ENCODE results near the gene DAZL.

DAZL gene

GRCh38 chr3:16596352-16597032, 8.7 kb downstream of the DAZL start:
- peak; percentile 71 for DNase-seq (ENCODE audit: low read depth)
- no peak for TF ChIP-seq CTCF (IDR thresholded peaks at IDR 0.05; ENCODE audit: insufficient read depth, low read depth, low read length, missing control alignments)
- H3K4me3 ChIP-seq (ENCODE audit: low read depth, low read length) = no peak overlapping the region

GRCh38 chr3:16595778-16596177, 9.4 kb downstream of the DAZL start:
- H3K4me3 ChIP-seq (ENCODE audit: low read depth, low read length) = no peak overlapping the region
- no peak for DNase-seq (ENCODE audit: low read depth)
- no peak for TF ChIP-seq CTCF (IDR thresholded peaks at IDR 0.05; ENCODE audit: insufficient read depth, low read depth, low read length, missing control alignments)

GRCh38 chr3:16589867-16590624, 15.2 kb downstream of the DAZL start:
- no peak for TF ChIP-seq CTCF (IDR thresholded peaks at IDR 0.05; ENCODE audit: insufficient read depth, low read depth, low read length, missing control alignments)
- DNase-seq (ENCODE audit: low read depth) = peak; percentile 77
- no peak overlapping the region for H3K4me3 ChIP-seq (ENCODE audit: low read depth, low read length)

GRCh38 chr3:16589120-16589519, 16.1 kb downstream of the DAZL start:
- no peak overlapping the region for H3K4me3 ChIP-seq (ENCODE audit: low read depth, low read length)
- no peak for DNase-seq (ENCODE audit: low read depth)
- TF ChIP-seq CTCF (IDR thresholded peaks at IDR 0.05; ENCODE audit: insufficient read depth, low read depth, low read length, missing control alignments) = no peak

- H3K4me3 ChIP-seq (ENCODE audit: low read depth, low read length) = no peak overlapping the region
- TF ChIP-seq CTCF (IDR thresholded peaks at IDR 0.05; ENCODE audit: insufficient read depth, low read depth, low read length, missing control alignments) = no peak
- DNase-seq (ENCODE audit: low read depth) = no peak
These were observed 17.6 kb downstream of the DAZL start for GRCh38 chr3:16587681-16588060.

- DNase-seq (ENCODE audit: low read depth) = no peak
- no peak overlapping the region for H3K4me3 ChIP-seq (ENCODE audit: low read depth, low read length)
- TF ChIP-seq CTCF (IDR thresholded peaks at IDR 0.05; ENCODE audit: insufficient read depth, low read depth, low read length, missing control alignments) = no peak
These were observed 18.1 kb downstream of the DAZL start for GRCh38 chr3:16587047-16587680.

All from GM12865 (cell line).